AG10803 (cell line): ENCODE data around the gene RBMS3.
A peak's percentile ranks its signal among the peaks of the same experiment; 100 is the strongest.

Experiments used
- DNase-seq: peaks from one replicate; pipeline ENCODE4 v3.0.0; 2010; ENCODE audit warnings: low read depth
- H3K4me3 ChIP-seq: 2 replicates; pipeline ENCODE4 v1.5.1; 2011; ENCODE audit warnings: mild to moderate bottlenecking, low read length, control low read depth
- TF ChIP-seq, protein P1 (sequence below): conservative IDR thresholded peaks from 2 replicates; pipeline ENCODE4 v1.5.1; 2011; ENCODE audit warnings: mild to moderate bottlenecking, low read length, control low read depth, inconsistent platforms

The RBMS3 gene

DNA sequence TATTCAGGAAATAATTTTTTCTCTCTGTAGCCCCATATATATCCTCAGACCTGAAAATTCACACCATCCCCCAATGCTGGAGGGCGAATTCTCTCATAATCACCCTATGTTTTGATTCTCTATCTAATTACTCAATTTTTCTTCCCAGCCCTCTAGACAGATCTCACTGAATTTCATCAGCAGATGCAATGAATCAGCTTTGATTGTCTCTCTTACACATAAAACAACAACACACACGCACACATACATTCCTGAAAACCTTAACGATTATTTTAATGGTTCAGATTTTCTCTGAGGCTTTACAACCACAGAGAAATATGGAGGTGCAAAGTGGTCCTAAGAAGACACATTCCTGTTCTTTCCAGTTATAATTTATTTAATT is 11.1 kb downstream of the RBMS3 start:
- TF ChIP-seq, protein P1, sequence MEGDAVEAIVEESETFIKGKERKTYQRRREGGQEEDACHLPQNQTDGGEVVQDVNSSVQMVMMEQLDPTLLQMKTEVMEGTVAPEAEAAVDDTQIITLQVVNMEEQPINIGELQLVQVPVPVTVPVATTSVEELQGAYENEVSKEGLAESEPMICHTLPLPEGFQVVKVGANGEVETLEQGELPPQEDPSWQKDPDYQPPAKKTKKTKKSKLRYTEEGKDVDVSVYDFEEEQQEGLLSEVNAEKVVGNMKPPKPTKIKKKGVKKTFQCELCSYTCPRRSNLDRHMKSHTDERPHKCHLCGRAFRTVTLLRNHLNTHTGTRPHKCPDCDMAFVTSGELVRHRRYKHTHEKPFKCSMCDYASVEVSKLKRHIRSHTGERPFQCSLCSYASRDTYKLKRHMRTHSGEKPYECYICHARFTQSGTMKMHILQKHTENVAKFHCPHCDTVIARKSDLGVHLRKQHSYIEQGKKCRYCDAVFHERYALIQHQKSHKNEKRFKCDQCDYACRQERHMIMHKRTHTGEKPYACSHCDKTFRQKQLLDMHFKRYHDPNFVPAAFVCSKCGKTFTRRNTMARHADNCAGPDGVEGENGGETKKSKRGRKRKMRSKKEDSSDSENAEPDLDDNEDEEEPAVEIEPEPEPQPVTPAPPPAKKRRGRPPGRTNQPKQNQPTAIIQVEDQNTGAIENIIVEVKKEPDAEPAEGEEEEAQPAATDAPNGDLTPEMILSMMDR = no peak

DNA sequence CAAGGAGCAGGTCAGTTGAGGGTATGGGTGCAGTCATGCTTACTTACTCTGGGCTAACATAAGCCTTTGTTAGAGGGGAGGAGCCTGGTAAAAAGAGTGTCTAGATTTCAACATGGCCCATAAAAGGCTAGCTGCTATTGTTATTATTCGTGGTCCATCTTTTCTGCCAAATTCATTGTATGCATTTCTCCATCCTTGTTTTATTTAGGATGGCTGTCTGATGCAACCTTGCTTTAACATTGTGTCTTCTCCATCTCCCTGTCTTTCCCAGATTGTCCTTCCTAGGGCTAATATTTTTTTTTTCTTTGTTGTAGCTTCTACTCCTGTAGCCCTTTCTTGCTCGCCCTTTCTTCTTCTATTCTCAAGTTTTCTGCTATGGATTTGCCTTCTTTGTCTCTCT is 12.6 kb downstream of the RBMS3 start:
- DNase-seq = peak; percentile 51
- TF ChIP-seq, protein P1 = no peak

More for the DNA sequence above, 11.1 kb downstream of the RBMS3 start:
- no peak for DNase-seq
- no peak overlapping the region for H3K4me3 ChIP-seq

DNA sequence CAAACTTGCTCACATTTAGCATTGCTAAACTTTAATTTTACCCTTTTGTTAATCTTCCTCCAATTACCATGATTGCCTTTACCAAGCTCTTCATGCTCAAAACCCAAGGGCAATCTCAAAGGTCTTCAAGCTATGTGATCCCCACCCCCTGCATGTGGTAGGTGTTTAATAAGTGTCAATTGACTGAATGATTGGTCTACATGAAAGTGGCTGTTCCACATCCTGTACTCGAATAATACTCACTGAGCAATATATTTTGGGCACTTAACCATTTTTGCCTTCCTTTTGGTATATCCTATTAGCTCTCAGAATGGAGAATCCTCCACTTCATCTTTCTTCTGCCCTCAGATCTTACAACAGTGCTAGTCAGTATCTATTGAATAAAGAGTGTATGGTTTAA is 17.1 kb downstream of the RBMS3 start:
- no peak for DNase-seq
- TF ChIP-seq, protein P1 = no peak
- H3K4me3 ChIP-seq = no peak overlapping the region

More for the DNA sequence above, 12.6 kb downstream of the RBMS3 start:
- H3K4me3 ChIP-seq = no peak overlapping the region

DNA sequence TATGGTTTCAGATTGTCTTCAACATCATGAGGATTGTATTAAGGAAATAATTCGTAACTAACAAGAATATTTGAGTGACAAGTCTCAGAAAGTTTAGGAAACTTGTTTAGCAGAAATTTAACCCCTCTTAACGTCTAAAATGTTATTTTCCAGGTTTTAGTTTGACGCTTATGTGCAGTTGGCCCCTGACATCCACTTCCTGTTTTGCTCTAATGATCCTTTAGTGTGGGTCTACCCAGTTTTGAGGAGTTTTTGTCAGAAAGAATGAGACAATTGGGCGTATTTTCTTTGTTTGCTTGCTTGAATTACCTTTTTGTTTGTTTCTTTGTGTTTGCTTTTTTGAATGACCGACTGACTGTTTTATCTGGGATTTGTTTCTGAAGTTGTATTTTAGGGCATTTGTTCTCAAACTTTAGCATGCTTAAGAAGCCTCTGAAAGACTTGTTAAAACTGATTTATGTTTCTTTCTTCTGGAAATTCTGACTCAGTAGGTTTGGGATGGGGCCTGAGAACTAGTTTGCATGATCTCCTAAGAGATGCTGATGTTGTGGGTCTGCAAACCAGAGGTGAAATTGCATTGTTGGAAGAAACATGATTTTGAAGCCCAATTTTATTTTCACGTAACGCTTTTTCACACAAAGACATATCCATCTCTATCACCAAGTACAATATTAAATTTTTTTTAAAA is 20.6 kb downstream of the RBMS3 start:
- peak; percentile 50 for DNase-seq
- TF ChIP-seq, protein P1 = no peak
- H3K4me3 ChIP-seq = no peak overlapping the region

DNA sequence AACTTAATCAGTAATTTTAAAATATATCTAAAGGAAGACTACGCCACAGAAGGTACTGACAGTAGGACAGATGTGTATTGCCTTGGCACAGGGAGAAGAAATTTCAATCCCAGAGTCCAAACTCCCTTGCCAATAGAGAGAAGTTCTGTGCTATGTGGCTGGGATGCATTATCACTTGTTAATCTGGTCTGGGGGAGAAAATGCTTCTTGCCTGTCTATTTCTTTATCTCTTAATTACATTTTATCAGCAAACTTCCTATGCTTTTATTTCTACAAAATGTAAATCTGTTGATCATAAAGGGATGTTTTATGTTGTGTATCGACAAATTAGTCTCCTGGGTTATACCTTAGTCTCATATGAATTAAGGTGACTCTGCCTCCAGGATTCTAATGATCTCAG is 21.7 kb downstream of the RBMS3 start:
- H3K4me3 ChIP-seq = no peak overlapping the region
- no peak for DNase-seq
- TF ChIP-seq, protein P1 = no peak

DNA sequence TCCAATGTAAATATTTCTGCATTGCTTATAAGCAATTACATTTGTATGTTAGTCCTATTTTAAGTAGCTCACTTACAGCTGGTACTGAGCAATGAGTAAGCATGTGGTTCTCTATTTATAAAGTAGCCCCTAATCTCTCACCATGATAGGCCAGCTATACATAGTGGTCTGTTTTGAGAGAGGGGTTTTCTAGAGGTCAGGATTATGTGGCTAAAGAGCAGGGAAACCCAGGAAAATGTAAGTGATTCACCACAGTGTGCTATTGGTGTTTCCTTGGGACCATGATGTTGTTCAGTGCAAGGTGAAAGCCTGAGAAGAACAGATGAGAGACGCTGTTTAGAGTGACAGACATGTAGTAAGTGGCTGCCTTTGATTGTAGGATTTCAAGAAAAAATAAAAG is 26.4 kb downstream of the RBMS3 start:
- H3K4me3 ChIP-seq = no peak overlapping the region
- no peak for DNase-seq
- TF ChIP-seq, protein P1 = no peak

DNA sequence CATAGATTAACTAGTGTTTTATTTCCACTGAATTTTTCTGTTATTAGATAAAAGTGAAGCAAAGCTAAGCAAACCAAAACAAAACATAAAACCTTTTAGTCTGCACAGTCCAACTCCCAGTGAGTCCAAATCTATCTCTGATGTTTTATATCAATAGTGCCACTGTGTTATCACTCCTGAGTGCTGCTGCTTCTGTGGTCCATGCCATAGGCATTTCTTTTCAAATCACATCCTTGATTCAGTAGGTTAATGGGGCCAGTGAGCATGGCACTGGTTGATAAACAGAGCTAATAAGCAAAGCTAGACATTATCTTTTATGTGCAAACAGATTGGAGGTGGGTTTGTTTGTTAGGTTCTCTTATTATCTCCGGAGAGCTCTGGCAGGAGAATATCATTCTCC is 30.0 kb downstream of the RBMS3 start:
- TF ChIP-seq, protein P1 = no peak

More for the DNA sequence above, 30.0 kb downstream of the RBMS3 start:
- DNase-seq = no peak
- H3K4me3 ChIP-seq = no peak overlapping the region
